ENCODE data around the gene NRIP3.
"Not testable (repeated sequence)": the region's sequence is repeated elsewhere in the genome, so short reads cannot be mapped to it uniquely, and the experiment has no call there.

The NRIP3 gene

GRCh38 chr11:8988329-8989234, 15.2 kb downstream of the NRIP3 start:
- no peaks in the 10 kb centered on the region for H3K9me3 ChIP-seq (ENCODE audit: control insufficient read depth, low read depth, low read length)
- no peaks in the 10 kb centered on the region for H3K36me3 ChIP-seq (ENCODE audit: control insufficient read depth, low read depth, low read length)
- no peaks in the 10 kb centered on the region for H3K4me1 ChIP-seq (ENCODE audit: control insufficient read depth, low read depth, low read length)
- H3K27me3 ChIP-seq (ENCODE audit: control insufficient read depth, insufficient read depth, low read length): no peaks in the 10 kb centered on the region
- no peak overlapping the region for H3K9ac ChIP-seq (ENCODE audit: low read length)
- no peak overlapping the region for H3K4me3 ChIP-seq (ENCODE audit: low read length)
- no peak overlapping the region for H3K27ac ChIP-seq (ENCODE audit: low read length)

DNA sequence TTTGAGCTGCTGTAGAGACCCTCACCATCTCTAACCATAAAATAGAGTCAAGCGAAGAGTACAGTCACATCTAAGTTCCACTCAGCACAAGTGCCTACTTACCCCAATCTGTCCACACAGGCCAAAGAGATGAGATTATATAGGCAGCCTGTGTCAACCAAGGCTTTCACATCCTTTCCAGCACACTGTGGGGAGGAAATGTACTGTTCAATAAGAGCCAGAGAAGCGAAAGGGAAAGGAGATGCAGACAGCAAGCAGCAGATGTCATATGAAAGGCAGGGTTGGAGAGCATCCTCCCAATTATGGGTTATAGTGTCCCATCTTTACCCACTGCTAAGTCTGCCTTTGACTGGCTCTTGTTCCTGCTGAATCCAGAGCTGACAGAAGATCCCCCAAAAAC, 16.4 kb downstream of the NRIP3 start:
- Histone ChIP-seq H3K9me3 (ENCODE audit: control insufficient read depth, low read depth, low read length) (no peaks in the 10 kb centered on the region), H3K27me3 (ENCODE audit: control insufficient read depth, insufficient read depth, low read length) (no peaks in the 10 kb centered on the region), H3K4me1 (ENCODE audit: control insufficient read depth, low read depth, low read length) (no peaks in the 10 kb centered on the region), H3K27ac (ENCODE audit: low read length) (no peak overlapping the region), H3K9ac (ENCODE audit: low read length) (no peak overlapping the region), H3K4me3 (ENCODE audit: low read length) (no peak overlapping the region), H3K36me3 (ENCODE audit: control insufficient read depth, low read depth, low read length) (no peaks in the 10 kb centered on the region)

GRCh38 chr11:8986772-8987171, 17.0 kb downstream of the NRIP3 start:
- H3K4me1 ChIP-seq (ENCODE audit: control insufficient read depth, low read depth, low read length); H3K9me3 ChIP-seq (ENCODE audit: control insufficient read depth, low read depth, low read length); H3K27ac ChIP-seq (ENCODE audit: low read length); H3K27me3 ChIP-seq (ENCODE audit: control insufficient read depth, insufficient read depth, low read length); H3K36me3 ChIP-seq (ENCODE audit: control insufficient read depth, low read depth, low read length); H3K4me3 ChIP-seq (ENCODE audit: low read length); H3K9ac ChIP-seq (ENCODE audit: low read length): not testable (repeated sequence)

DNA sequence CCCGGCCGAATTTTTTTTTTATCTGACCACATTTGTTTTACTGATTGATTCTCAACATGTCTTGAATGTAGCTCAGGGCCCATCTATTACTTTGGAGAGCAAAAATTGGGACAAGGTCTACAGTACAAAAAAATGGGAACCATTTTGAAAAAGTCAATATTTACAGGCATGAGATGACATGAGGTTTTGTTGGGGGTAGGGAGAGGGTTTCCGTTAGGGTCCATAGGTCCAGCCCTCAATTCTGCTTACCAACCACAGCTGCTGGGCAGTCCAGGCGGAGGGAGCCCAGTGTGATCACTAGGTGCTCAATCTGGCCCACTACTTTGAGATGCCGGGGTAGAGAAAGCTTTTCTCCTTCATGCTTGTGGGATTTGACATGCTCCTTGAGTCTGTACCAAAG, 18.3 kb downstream of the NRIP3 start:
- Histone ChIP-seq H3K4me3 (ENCODE audit: low read length) (no peak overlapping the region), H3K9ac (ENCODE audit: low read length) (no peak overlapping the region), H3K27ac (ENCODE audit: low read length) (no peak overlapping the region)

GRCh38 chr11:8983552-8983951, 20.2 kb downstream of the NRIP3 start:
- Histone ChIP-seq H3K4me3 (ENCODE audit: low read length) (no peak overlapping the region), H3K9me3 (ENCODE audit: control insufficient read depth, low read depth, low read length) (no peaks in the 10 kb centered on the region), H3K27ac (ENCODE audit: low read length) (no peak overlapping the region), H3K36me3 (ENCODE audit: control insufficient read depth, low read depth, low read length) (no peaks in the 10 kb centered on the region), H3K4me1 (ENCODE audit: control insufficient read depth, low read depth, low read length) (no peaks in the 10 kb centered on the region), H3K9ac (ENCODE audit: low read length) (no peak overlapping the region), H3K27me3 (ENCODE audit: control insufficient read depth, insufficient read depth, low read length) (no peaks in the 10 kb centered on the region)

More for the DNA sequence above, 18.3 kb downstream of the NRIP3 start:
- Histone ChIP-seq H3K36me3 (ENCODE audit: control insufficient read depth, low read depth, low read length) (no peaks in the 10 kb centered on the region), H3K9me3 (ENCODE audit: control insufficient read depth, low read depth, low read length) (no peaks in the 10 kb centered on the region), H3K27me3 (ENCODE audit: control insufficient read depth, insufficient read depth, low read length) (no peaks in the 10 kb centered on the region), H3K4me1 (ENCODE audit: control insufficient read depth, low read depth, low read length) (no peaks in the 10 kb centered on the region)

DNA sequence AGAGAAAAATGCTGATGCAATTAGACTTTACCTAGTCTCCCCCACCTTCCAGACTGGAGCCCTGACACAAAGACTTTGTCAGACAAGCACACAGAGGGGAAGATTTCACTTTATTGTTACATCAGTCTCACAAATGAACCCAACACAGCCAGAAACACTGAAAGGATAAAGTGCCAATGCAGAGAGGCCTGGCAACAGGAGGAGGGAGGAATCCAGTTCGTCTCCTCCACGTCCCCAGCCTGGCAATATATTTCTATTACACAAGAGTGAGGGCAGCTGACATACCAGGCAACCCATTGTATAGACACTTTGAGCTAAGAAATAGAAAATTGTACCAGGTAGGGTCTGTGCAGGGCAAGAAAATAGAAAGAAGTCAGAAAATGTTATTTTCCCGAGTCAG, 23.3 kb downstream of the NRIP3 start:
- Histone ChIP-seq H3K27me3 (ENCODE audit: control insufficient read depth, insufficient read depth, low read length) (no peaks in the 10 kb centered on the region), H3K9ac (ENCODE audit: low read length) (no peak overlapping the region), H3K36me3 (ENCODE audit: control insufficient read depth, low read depth, low read length) (no peaks in the 10 kb centered on the region), H3K27ac (ENCODE audit: low read length) (no peak overlapping the region), H3K9me3 (ENCODE audit: control insufficient read depth, low read depth, low read length) (no peaks in the 10 kb centered on the region), H3K4me3 (ENCODE audit: low read length) (no peak overlapping the region), H3K4me1 (ENCODE audit: control insufficient read depth, low read depth, low read length) (no peaks in the 10 kb centered on the region)

- not testable (repeated sequence) for H3K9me3 ChIP-seq (ENCODE audit: control insufficient read depth, low read depth, low read length); H3K27ac ChIP-seq (ENCODE audit: low read length); H3K4me3 ChIP-seq (ENCODE audit: low read length); H3K27me3 ChIP-seq (ENCODE audit: control insufficient read depth, insufficient read depth, low read length); H3K9ac ChIP-seq (ENCODE audit: low read length); H3K36me3 ChIP-seq (ENCODE audit: control insufficient read depth, low read depth, low read length); H3K4me1 ChIP-seq (ENCODE audit: control insufficient read depth, low read depth, low read length)
Observed at GRCh38 chr11:8979365-8979764, 24.4 kb downstream of the NRIP3 start.

GRCh38 chr11:8973121-8973520, 30.7 kb downstream of the NRIP3 start:
- H3K9me3 ChIP-seq (ENCODE audit: control insufficient read depth, low read depth, low read length): no peaks in the 10 kb centered on the region
- H3K27ac ChIP-seq (ENCODE audit: low read length): no peak overlapping the region
- no peaks in the 10 kb centered on the region for H3K36me3 ChIP-seq (ENCODE audit: control insufficient read depth, low read depth, low read length)
- no peak overlapping the region for H3K9ac ChIP-seq (ENCODE audit: low read length)
- no peaks in the 10 kb centered on the region for H3K4me1 ChIP-seq (ENCODE audit: control insufficient read depth, low read depth, low read length)
- H3K27me3 ChIP-seq (ENCODE audit: control insufficient read depth, insufficient read depth, low read length): no peaks in the 10 kb centered on the region
- no peak overlapping the region for H3K4me3 ChIP-seq (ENCODE audit: low read length)

GRCh38 chr11:8971924-8972316, 31.9 kb downstream of the NRIP3 start:
- Histone ChIP-seq H3K9me3 (ENCODE audit: control insufficient read depth, low read depth, low read length) (no peaks in the 10 kb centered on the region), H3K4me1 (ENCODE audit: control insufficient read depth, low read depth, low read length) (no peaks in the 10 kb centered on the region), H3K36me3 (ENCODE audit: control insufficient read depth, low read depth, low read length) (no peaks in the 10 kb centered on the region), H3K9ac (ENCODE audit: low read length) (no peak overlapping the region), H3K27ac (ENCODE audit: low read length) (no peak overlapping the region), H3K4me3 (ENCODE audit: low read length) (no peak overlapping the region), H3K27me3 (ENCODE audit: control insufficient read depth, insufficient read depth, low read length) (no peaks in the 10 kb centered on the region)

DNA sequence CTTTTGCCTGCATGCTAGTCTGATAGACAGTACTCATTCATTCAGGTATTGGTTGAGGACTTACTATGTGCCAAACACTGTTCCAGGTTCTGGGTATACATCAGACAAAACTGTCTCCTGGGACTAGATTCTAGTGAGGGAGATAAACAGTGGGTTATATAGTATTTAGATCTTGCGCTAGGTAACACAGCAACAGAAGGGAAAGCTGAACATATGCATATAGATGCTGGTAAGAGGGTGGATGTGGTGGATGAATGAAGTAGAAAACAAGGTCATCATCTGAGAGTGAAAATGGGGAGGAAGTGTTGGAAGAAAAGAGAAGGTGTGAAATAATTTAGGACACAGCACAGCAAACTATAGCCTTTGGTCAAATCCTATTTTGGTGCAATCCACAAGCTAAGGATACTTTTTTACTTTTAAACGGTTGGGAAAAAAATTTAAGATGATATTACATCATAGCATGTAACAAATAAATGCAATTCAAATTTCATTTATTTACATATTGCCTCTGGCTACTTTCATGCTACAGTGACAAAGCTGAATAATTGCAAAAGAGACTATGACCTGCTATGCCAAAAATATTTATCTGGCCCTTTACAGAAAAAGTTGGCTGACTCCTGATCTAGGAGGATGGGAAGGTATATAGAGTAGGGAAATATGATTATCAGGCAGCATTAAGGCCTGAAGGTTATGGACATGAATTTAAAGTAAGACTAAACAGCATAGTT, 32.4 kb downstream of the NRIP3 start:
- Histone ChIP-seq H3K27me3 (ENCODE audit: control insufficient read depth, insufficient read depth, low read length) (no peaks in the 10 kb centered on the region), H3K4me1 (ENCODE audit: control insufficient read depth, low read depth, low read length) (no peaks in the 10 kb centered on the region), H3K9ac (ENCODE audit: low read length) (no peak overlapping the region), H3K27ac (ENCODE audit: low read length) (no peak overlapping the region), H3K4me3 (ENCODE audit: low read length) (no peak overlapping the region), H3K9me3 (ENCODE audit: control insufficient read depth, low read depth, low read length) (no peaks in the 10 kb centered on the region), H3K36me3 (ENCODE audit: control insufficient read depth, low read depth, low read length) (no peaks in the 10 kb centered on the region)

DNA sequence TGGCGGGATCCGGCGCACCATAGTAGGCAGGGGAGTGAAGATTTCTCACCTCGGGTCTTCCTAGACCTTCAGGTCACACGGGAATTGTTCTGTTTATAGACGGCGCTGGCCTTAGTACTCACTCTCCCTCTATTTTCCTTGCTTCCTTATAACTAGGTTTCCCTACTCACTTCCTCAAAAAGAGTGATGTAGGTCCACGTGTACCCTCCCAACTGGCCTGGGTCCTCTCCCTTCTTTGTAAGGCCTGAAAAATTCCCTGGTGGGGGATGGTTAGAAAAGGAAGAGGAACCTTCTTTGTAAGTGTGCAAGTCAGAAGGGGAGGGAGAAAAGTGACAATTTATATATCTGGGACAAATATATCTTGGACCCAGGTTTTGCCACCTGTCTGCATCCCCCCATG, 36.6 kb downstream of the NRIP3 start:
- Histone ChIP-seq H3K27ac (ENCODE audit: low read length) (no peak overlapping the region), H3K36me3 (ENCODE audit: control insufficient read depth, low read depth, low read length) (no peaks in the 10 kb centered on the region), H3K4me3 (ENCODE audit: low read length) (no peak overlapping the region), H3K4me1 (ENCODE audit: control insufficient read depth, low read depth, low read length) (peaks cover 3% of the 10 kb centered on the region), H3K9me3 (ENCODE audit: control insufficient read depth, low read depth, low read length) (no peaks in the 10 kb centered on the region), H3K9ac (ENCODE audit: low read length) (no peak overlapping the region), H3K27me3 (ENCODE audit: control insufficient read depth, insufficient read depth, low read length) (no peaks in the 10 kb centered on the region)

All from iPS-18a (cell line).